ENCODE data around the gene FOXF1. TPM values are rescaled to one million over a fixed set of nuclear protein-coding genes. Genes with fewer than 3 reads are reported as not detected.

FOXF1 gene
- polyA plus RNA-seq, 2 of the 4 experiments (the other 2 are of a cell fraction) = not detected

DNA sequence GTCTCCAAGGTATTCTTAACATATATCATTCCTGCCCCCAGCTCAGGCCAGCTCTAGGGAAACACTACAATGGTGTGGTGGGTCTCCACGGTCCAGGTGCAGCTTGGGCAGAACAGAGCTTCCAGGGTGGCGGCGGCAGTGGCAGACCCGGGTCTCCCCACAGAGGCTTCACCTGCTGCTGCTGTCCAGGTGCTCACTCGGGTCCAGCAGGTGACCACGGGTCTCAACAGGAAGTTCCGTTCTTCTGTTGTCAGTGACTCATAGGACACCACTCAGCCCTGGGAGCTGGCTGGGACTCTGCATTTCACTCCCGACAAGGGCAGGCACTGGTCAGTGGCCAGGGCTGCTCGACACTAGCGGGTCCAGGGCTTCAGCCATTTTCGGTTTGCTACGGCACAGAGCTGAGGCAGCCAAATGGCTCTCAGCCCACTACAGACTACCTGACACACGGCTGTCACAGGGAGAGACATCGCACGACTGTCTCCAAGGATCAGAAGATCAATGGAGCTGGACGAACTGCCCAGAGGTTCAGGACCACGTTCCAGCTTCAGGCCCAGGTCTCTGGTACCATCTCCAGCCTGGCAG, 28.0 kb downstream of the FOXF1 start:
- H3K27ac ChIP-seq = no peak overlapping the region
- no peak for DNase-seq (ENCODE audit: low read depth in 1 of 2, low spot score in 1 of 2)
- ChIA-PET CTCF (interaction anchor here (0.7 to 1.0 kb wide), 2 partner anchors 16 to 524 kb away, joined by 3 read pairs; no protein-coding TSS in a partner anchor), POLR2A (no interaction called here)
- H3K4me3 ChIP-seq = no peak overlapping the region
- no peaks in the 10 kb centered on the region for H3K9me3 ChIP-seq
- FAIRE-seq = no peak
- no peaks in the 10 kb centered on the region for H3K4me1 ChIP-seq
- TF ChIP-seq MAZ (IDR thresholded peaks at IDR 0.05; ENCODE audit: borderline replicate concordance, low read depth, low read length) (no peak), HOXB5 (CRISPR knock-in tag; IDR thresholded peaks at IDR 0.05) (no peak), GATA3 (IDR thresholded peaks at IDR 0.05; ENCODE audit: borderline replicate concordance) (no peak), KDM1A (IDR thresholded peaks at IDR 0.05; ENCODE audit: low read depth) (no peak), ZNF302 (CRISPR knock-in tag; IDR thresholded peaks at IDR 0.05) (no peak), MYC (IDR thresholded peaks at IDR 0.05; ENCODE audit: borderline replicate concordance, low read length) (no peak), FOSL2 (IDR thresholded peaks at IDR 0.05) (no peak), FOSL2 (CRISPR knock-in tag; IDR thresholded peaks at IDR 0.05) (no peak)
- TF ChIP-seq, protein P1, sequence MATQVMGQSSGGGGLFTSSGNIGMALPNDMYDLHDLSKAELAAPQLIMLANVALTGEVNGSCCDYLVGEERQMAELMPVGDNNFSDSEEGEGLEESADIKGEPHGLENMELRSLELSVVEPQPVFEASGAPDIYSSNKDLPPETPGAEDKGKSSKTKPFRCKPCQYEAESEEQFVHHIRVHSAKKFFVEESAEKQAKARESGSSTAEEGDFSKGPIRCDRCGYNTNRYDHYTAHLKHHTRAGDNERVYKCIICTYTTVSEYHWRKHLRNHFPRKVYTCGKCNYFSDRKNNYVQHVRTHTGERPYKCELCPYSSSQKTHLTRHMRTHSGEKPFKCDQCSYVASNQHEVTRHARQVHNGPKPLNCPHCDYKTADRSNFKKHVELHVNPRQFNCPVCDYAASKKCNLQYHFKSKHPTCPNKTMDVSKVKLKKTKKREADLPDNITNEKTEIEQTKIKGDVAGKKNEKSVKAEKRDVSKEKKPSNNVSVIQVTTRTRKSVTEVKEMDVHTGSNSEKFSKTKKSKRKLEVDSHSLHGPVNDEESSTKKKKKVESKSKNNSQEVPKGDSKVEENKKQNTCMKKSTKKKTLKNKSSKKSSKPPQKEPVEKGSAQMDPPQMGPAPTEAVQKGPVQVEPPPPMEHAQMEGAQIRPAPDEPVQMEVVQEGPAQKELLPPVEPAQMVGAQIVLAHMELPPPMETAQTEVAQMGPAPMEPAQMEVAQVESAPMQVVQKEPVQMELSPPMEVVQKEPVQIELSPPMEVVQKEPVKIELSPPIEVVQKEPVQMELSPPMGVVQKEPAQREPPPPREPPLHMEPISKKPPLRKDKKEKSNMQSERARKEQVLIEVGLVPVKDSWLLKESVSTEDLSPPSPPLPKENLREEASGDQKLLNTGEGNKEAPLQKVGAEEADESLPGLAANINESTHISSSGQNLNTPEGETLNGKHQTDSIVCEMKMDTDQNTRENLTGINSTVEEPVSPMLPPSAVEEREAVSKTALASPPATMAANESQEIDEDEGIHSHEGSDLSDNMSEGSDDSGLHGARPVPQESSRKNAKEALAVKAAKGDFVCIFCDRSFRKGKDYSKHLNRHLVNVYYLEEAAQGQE (IDR thresholded peaks at IDR 0.05) = no peak
- no peak overlapping the region for H3K4me2 ChIP-seq
- no peak for ATAC-seq
- 89% methylated on average over 16 of the region's 17 CpGs for WGBS (ENCODE audit: missing lambda C conversion rate)

DNA sequence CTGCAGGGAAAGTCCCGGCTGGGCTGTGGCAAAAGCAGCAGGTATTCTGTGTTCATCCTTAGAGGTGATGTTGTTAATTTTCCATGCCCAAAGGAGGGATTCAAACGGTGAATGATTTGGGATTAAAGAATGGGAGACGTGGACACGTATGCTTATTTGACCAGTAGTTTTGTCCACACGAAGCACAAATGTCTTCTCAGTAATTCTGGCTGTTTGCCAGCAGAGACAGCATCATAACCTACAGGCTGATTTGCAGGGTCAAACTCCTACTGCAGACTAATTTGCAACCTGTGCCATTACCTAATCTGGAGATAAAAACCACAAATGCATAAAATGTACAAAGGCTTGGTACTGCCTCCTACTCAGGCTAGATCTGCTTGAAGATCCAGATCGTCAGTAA, 30.6 kb downstream of the FOXF1 start:
- WGBS (ENCODE audit: missing lambda C conversion rate) = 86% methylated on average over 6 of the region's 6 CpGs
- POLR2A ChIA-PET = no interaction called here
- DNase-seq (ENCODE audit: low read depth in 1 of 2, low spot score in 1 of 2) = no peak
- CTCF ChIA-PET = interaction anchor here (0.8 kb wide), 1 partner anchor 90 kb away, joined by 3 read pairs; no protein-coding TSS in a partner anchor
- Histone ChIP-seq H3K4me3 (no peak overlapping the region), H3K4me1 (no peaks in the 10 kb centered on the region), H3K27ac (no peak overlapping the region), H3K4me2 (no peak overlapping the region), H3K9me3 (no peaks in the 10 kb centered on the region)
- TF ChIP-seq EHF (CRISPR knock-in tag; IDR thresholded peaks at IDR 0.05) (no peak), HOXB5 (CRISPR knock-in tag; IDR thresholded peaks at IDR 0.05) (no peak), NPAS2 (CRISPR knock-in tag; IDR thresholded peaks at IDR 0.05; ENCODE audit: borderline replicate concordance) (no peak), MAZ (IDR thresholded peaks at IDR 0.05; ENCODE audit: borderline replicate concordance, low read depth, low read length) (no peak), CHD4 (IDR thresholded peaks at IDR 0.05; ENCODE audit: borderline replicate concordance) (no peak), EP300 (IDR thresholded peaks at IDR 0.05) (no peak), RNF2 (IDR thresholded peaks at IDR 0.05; ENCODE audit: borderline replicate concordance, low read depth) (no peak)
- no peak for FAIRE-seq
- ATAC-seq = no peak

DNA sequence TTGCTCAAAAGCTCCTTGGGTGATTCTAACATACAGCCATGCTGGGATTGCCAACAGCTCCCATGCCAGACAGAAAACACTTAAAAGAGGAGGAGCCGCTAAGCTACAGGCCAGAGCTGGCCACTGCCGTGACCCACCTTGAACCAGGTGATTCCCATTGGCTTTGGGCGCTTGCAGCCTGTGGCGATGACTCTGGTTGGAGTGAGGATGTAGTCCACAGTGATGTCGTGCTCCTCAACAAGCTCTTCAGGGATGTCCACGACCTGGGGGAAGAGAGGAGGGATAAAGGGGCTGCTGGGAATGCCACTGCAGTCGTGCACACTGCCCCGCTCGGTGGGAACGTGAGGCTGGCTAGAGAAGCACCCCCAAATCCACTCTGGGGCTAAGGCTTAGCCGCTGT, 31.2 kb downstream of the FOXF1 start:
- Histone ChIP-seq H3K4me3 (no peak overlapping the region), H3K4me2 (no peak overlapping the region), H3K27ac (no peak overlapping the region), H3K9me3 (no peaks in the 10 kb centered on the region), H3K4me1 (no peaks in the 10 kb centered on the region)
- ATAC-seq (no peak), DNase-seq (ENCODE audit: low read depth in 1 of 2, low spot score in 1 of 2) (no peak), FAIRE-seq (no peak)
- WGBS (ENCODE audit: missing lambda C conversion rate) = 85% methylated on average over 10 of the region's 11 CpGs
- CTCF ChIA-PET = interaction anchor here (0.8 to 1.0 kb wide), 2 partner anchors 22 to 89 kb away, joined by 3 read pairs; no protein-coding TSS in a partner anchor
- POLR2A ChIA-PET = no interaction called here
- TF ChIP-seq ZFP36 (IDR thresholded peaks at IDR 0.05; ENCODE audit: borderline replicate concordance, partially characterized antibody) = no peak
- no peak for TF ChIP-seq ESRRA (IDR thresholded peaks at IDR 0.05; ENCODE audit: borderline replicate concordance, low read length)
- no peak for TF ChIP-seq BHLHE40 (IDR thresholded peaks at IDR 0.05; ENCODE audit: low read depth, low read length)
- TF ChIP-seq NR3C1 (IDR thresholded peaks at IDR 0.05) = no peak
- no peak for TF ChIP-seq POLR2AphosphoS2 (conservative IDR thresholded peaks at IDR 0.05; ENCODE audit: low read length)
- TF ChIP-seq JUN (IDR thresholded peaks at IDR 0.05) = no peak
- TF ChIP-seq POLR2A (IDR thresholded peaks at IDR 0.05; ENCODE audit: low read length) = no peak
- TF ChIP-seq RNF2 (IDR thresholded peaks at IDR 0.05; ENCODE audit: borderline replicate concordance, low read depth) = no peak
- TF ChIP-seq, protein P2, sequence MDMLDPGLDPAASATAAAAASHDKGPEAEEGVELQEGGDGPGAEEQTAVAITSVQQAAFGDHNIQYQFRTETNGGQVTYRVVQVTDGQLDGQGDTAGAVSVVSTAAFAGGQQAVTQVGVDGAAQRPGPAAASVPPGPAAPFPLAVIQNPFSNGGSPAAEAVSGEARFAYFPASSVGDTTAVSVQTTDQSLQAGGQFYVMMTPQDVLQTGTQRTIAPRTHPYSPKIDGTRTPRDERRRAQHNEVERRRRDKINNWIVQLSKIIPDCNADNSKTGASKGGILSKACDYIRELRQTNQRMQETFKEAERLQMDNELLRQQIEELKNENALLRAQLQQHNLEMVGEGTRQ (IDR thresholded peaks at IDR 0.05) = no peak
- TF ChIP-seq ZNF302 (CRISPR knock-in tag; IDR thresholded peaks at IDR 0.05) = no peak
- no peak for TF ChIP-seq HOXB13 (CRISPR knock-in tag; IDR thresholded peaks at IDR 0.05; ENCODE audit: low read depth)
- TF ChIP-seq, protein P3, sequence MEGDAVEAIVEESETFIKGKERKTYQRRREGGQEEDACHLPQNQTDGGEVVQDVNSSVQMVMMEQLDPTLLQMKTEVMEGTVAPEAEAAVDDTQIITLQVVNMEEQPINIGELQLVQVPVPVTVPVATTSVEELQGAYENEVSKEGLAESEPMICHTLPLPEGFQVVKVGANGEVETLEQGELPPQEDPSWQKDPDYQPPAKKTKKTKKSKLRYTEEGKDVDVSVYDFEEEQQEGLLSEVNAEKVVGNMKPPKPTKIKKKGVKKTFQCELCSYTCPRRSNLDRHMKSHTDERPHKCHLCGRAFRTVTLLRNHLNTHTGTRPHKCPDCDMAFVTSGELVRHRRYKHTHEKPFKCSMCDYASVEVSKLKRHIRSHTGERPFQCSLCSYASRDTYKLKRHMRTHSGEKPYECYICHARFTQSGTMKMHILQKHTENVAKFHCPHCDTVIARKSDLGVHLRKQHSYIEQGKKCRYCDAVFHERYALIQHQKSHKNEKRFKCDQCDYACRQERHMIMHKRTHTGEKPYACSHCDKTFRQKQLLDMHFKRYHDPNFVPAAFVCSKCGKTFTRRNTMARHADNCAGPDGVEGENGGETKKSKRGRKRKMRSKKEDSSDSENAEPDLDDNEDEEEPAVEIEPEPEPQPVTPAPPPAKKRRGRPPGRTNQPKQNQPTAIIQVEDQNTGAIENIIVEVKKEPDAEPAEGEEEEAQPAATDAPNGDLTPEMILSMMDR (IDR thresholded peaks at IDR 0.05) = no peak
